Ramos (cell line): ENCODE measurements around the gene CCDC149.

ENCODE experiments used
- in situ Hi-C: fragments of 300-500 bp; cut with MboI; formaldehyde crosslinking; loops from one replicate; pipeline ENCODE4 v1.14.3; 2022; ENCODE audit warnings: low sequenced_read_pairs; ENCODE audit not compliant: unreplicated experiment

Gene CCDC149

GRCh38 chr4:24912252-24913118 is at the start of gene CCDC149:
TSS of gene CCDC149 (minus strand) at chr4:24913042. CDS start at chr4:24912864, 178 bp downstream.
- in situ Hi-C loops, result no loop called here

GRCh38 chr4:24957886-24958285 is 45.0 kb upstream of the CCDC149 start:
- in situ Hi-C loops, result no loop called here

GRCh38 chr4:24956763-24957162 is 43.9 kb upstream of the CCDC149 start:
- in situ Hi-C loops, result no loop called here

- in situ Hi-C loops, result no loop called here
These were observed 43.2 kb upstream of the CCDC149 start for GRCh38 chr4:24956091-24956490.

GRCh38 chr4:24952667-24953066 is 39.8 kb upstream of the CCDC149 start:
- in situ Hi-C loops, result no loop called here

GRCh38 chr4:24949970-24950369 is 37.1 kb upstream of the CCDC149 start:
- in situ Hi-C loops, result no loop called here

GRCh38 chr4:24937917-24938281 is 25.1 kb upstream of the CCDC149 start:
- in situ Hi-C loops, result no loop called here

GRCh38 chr4:24937176-24937916 is 24.5 kb upstream of the CCDC149 start:
- in situ Hi-C loops, result no loop called here

- in situ Hi-C loops, result no loop called here
These were observed 23.0 kb upstream of the CCDC149 start for GRCh38 chr4:24935856-24936255.

- in situ Hi-C loops, result no loop called here
These were observed 21.5 kb upstream of the CCDC149 start for GRCh38 chr4:24934311-24934710.

- in situ Hi-C loops, result no loop called here
These were observed 20.9 kb upstream of the CCDC149 start for GRCh38 chr4:24933684-24934275.

- in situ Hi-C loops, result no loop called here
These were observed 19.8 kb upstream of the CCDC149 start for GRCh38 chr4:24932515-24933225.

- in situ Hi-C loops, result no loop called here
These were observed 17.3 kb upstream of the CCDC149 start for GRCh38 chr4:24930151-24930550.

- in situ Hi-C loops, result no loop called here
These were observed 15.9 kb upstream of the CCDC149 start for GRCh38 chr4:24928708-24929107.

GRCh38 chr4:24927049-24927448 is 14.2 kb upstream of the CCDC149 start:
- in situ Hi-C loops, result no loop called here

- in situ Hi-C loops, result no loop called here
These were observed 11.5 kb upstream of the CCDC149 start for GRCh38 chr4:24924309-24924781.

GRCh38 chr4:24923550-24923949 is 10.7 kb upstream of the CCDC149 start:
- in situ Hi-C loops, result no loop called here

- in situ Hi-C loops, result no loop called here
These were observed 10.2 kb upstream of the CCDC149 start for GRCh38 chr4:24923002-24923401.

- in situ Hi-C loops, result no loop called here
These were observed 9.6 kb upstream of the CCDC149 start for GRCh38 chr4:24922416-24922815.

- in situ Hi-C loops, result no loop called here
These were observed 8.6 kb upstream of the CCDC149 start for GRCh38 chr4:24921491-24921890.
